Fibroblast of mammary gland (primary cell): ENCODE data around the gene CALU.
A peak's percentile ranks its signal among the peaks of the same experiment; 100 is the strongest.

ENCODE experiments used
- DNase-seq: peaks from one replicate; pipeline ENCODE4 v3.0.0-alpha.2; 2010; ENCODE audit warnings: low read depth
- H3K4me3 ChIP-seq: 2 replicates; pipeline ENCODE4 v1.5.1; 2011; ENCODE audit warnings: low read depth, mild to moderate bottlenecking, low read length, moderate library complexity; ENCODE audit not compliant: control insufficient read depth
- TF ChIP-seq, protein P1 (sequence below): conservative IDR thresholded peaks from 2 replicates; pipeline ENCODE4 v1.5.1; 2011; ENCODE audit warnings: low read depth, low read length, inconsistent platforms; ENCODE audit not compliant: control insufficient read depth, insufficient read depth

CALU gene

DNA sequence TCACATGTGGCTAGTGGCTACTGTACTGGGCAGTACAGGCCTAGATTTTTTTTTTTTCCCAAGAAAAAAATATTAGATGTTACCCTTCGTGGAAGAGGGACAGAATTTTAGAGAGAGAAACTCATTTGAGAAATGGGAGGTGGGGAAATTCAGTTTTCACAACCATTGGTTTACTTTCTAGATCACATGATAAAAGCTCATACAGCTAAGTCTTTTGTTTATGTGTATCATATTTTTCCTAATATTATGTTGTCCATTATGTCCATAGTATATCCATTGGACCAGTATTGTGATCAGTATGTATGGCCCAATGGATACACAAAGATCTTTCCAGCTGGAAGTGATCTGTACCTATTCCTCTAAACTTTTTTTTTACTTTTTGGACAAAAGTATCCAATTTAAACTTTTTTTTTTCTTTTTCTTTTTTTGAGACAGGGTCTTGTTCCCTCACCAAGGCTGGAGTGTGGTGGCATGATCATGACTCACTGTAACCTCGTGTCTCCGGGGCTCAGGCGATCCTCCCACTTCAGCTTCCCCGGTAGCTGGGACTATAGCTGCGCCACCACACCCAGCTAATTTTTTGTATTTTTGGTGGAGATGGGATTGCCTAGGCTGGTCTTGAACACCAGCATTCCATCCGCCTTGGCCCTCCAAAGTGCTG is 4.1 kb downstream of the CALU start:
- no peak overlapping the region for H3K4me3 ChIP-seq
- DNase-seq: peak; percentile 67
- TF ChIP-seq, protein P1, sequence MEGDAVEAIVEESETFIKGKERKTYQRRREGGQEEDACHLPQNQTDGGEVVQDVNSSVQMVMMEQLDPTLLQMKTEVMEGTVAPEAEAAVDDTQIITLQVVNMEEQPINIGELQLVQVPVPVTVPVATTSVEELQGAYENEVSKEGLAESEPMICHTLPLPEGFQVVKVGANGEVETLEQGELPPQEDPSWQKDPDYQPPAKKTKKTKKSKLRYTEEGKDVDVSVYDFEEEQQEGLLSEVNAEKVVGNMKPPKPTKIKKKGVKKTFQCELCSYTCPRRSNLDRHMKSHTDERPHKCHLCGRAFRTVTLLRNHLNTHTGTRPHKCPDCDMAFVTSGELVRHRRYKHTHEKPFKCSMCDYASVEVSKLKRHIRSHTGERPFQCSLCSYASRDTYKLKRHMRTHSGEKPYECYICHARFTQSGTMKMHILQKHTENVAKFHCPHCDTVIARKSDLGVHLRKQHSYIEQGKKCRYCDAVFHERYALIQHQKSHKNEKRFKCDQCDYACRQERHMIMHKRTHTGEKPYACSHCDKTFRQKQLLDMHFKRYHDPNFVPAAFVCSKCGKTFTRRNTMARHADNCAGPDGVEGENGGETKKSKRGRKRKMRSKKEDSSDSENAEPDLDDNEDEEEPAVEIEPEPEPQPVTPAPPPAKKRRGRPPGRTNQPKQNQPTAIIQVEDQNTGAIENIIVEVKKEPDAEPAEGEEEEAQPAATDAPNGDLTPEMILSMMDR: no peak

DNA sequence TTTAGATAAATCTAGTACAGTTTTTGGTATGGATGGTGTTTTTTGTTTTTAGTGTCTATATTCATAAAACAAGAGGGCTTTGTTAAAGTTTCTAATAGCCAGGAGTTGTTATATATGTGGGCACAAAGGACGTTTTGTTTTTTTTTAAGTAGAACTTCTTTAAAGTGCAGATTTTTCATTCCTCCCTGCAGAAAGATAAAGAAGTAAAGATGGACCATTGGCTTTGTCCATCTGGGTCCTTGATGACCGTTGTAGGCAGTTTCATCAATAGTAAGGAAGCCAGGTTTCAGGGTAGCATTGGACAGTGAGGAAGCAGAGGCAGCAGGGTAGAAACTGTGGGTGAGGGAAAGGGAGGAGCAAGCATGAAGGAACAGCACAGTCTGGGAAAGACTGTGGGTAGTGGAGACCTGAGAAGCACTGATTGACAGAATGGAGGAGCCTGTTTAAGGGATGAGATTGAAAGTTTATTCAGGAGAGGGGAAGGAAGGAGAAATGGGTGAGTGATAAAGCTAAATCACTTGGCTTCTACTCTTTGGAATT is 5.3 kb downstream of the CALU start:
- H3K4me3 ChIP-seq: no peak overlapping the region
- no peak for DNase-seq
- TF ChIP-seq, protein P1: no peak

DNA sequence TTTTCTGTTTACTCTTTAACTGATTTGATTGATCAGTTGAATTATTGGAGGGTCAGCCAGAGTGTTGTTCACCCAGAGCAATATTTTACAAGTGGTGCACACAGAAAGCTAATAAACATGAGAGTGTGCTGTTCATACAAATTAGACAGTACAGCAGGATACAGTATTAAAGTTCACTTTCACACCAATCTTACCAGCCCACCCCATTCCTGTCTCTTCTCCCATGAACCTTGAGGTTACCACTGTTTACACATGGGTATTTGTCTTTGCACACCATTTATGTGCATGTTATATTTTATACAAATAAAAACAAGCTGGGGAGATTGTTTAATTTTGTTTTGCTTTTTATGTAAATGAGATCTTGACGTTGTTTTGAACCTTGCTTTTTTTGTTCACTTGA is 6.5 kb downstream of the CALU start:
- DNase-seq: no peak
- H3K4me3 ChIP-seq: no peak overlapping the region
- TF ChIP-seq, protein P1: no peak

DNA sequence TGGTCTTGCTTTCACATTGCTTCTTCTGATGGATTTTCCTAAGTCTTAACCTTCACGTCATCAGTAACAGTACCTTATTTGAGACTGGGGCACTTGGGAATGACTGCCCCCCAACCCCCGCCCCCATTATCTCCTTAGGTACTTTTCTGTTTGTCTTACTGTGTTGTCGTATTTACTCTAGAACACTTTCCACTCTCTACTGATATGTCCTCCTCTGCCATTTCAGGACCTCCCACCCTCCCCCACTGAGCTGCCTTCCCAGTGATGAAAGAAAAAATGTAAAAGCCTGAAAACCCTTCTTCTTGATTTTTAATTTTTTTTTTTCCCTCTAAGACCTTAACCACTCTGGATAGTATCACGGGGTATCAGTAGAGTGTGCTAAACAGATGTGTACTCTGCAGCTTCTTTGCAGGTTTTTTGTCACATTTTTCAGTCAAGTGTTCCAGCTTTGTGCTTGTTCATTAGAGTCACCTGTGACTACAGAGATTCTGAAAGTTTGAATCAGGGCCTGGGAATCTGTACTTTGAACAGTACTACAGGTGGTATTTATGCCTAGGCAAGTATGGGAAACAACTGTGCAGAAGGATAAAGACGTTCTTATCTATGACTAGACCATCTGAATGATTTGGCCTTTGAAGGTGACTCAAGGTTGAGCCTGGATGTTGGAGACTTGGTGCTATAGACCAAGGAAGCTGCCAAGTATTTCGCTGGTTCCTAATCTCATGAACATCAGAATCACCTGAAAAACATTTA is 8.3 kb downstream of the CALU start:
- H3K4me3 ChIP-seq: no peak overlapping the region
- DNase-seq: no peak
- TF ChIP-seq, protein P1: no peak

DNA sequence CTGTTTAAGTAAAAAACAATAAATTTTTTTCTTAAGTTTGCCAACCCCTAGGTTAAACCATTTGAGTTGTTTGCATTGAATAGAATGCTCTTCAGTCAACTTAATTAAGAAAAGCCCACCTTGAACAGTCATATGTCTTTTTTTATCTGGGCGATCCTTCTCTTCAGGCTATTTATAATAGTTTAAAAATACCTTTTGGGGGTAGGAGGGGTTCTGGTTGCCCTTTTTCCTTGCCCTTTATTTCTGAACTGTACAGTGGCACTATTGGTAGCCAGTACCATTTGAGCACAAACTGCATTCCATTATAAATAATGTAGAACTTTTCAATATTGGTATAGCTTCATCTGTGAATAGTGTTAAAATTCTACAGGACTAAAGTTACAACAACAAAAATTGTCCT is 13.1 kb downstream of the CALU start:
- DNase-seq: no peak
- no peak overlapping the region for H3K4me3 ChIP-seq
- TF ChIP-seq, protein P1: no peak

DNA sequence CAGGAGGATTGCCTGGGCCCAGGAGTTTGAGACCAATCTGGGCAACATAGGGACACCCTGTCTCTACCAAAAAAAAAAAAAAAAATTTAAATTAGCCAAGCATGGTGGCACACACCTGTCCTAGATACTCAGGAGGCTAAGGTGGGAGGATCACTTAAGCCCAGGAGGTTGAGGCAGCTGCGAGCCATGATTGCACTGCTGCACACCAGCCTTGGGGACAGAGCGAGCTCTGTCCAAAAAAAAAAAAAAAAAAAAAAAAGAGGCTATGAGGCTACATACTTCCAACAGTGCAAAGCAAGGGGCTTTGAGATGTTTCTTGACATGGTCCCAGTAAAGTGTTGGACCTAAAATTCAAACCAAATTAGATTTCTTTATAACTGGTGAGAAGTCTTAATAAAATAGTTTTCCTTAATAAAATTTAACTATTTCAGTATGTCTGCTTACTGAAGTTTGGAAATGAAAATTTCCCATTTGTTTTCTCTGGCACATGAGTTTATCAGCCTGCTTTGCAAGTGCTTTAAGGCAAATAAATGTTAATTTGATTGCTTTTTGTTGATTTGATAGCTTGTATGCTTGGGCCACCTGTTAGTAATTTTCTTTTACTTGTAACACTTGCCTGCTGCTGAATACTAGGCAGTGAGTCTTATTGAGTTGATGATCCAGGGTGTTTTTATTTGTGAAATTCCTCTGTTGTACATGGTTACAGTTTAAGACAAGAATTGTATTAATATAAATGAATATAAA is 16.1 kb downstream of the CALU start:
- no peak for DNase-seq
- TF ChIP-seq, protein P1: no peak
- H3K4me3 ChIP-seq: no peak overlapping the region
